ENCODE results near the gene PCDHGA9. TPM values are rescaled to one million over a fixed set of nuclear protein-coding genes. Genes with fewer than 3 reads are reported as not detected.

PCDHGA9 gene
- total and polyA plus RNA-seq, 9 of the 15 experiments (the other 6 are each of a cell fraction or from before 2014, with no cell fraction given): 0.03 to 0.18 (median 0.11) TPM; not detected in 2

DNA sequence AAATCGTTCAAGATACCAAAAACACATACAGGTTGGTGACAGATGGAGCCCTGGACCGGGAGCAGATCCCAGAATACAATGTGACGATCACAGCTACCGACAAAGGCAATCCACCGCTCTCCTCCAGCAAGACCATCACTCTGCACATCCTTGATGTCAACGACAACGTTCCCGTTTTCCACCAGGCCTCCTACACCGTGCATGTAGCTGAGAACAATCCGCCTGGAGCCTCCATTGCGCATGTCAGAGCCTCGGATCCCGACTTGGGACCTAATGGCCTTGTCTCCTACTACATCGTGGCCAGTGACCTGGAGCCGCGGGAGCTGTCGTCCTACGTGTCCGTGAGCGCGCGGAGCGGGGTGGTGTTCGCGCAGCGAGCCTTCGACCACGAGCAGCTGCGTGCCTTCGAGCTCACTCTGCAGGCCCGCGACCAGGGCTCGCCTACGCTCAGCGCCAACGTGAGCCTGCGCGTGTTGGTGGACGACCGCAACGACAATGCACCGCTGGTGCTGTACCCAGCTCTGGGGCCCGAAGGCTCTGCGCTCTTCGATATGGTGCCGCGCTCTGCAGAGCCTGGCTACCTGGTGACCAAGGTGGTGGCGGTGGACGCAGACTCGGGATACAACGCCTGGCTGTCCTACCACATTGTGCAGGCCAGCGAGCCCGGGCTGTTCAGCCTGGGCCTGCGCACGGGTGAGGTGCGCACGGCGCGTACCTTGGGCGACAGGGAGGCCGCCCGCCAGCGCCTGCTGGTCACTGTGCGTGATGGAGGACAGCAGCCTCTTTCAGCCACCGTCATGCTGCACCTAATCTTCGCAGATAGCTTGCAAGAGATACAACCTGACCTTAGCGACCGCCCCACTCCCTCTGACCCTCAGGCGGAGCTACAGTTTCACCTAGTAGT is 30.8 kb upstream of the PCDHGA9 start:
- in situ Hi-C loops (cut with MboI) (no loop called here), intact Hi-C loops (cut with micrococcal nuclease) (loop anchor here (5.0 kb wide), 1 partner anchor 45 kb away; no protein-coding TSS in a partner anchor)
- H4K20me1 ChIP-seq (replicated peaks; ENCODE audit: control insufficient read depth, insufficient read depth, low read length): no peaks in the 10 kb centered on the region
- no peaks in the 10 kb centered on the region for H3K9me3 ChIP-seq (replicated peaks; ENCODE audit: control insufficient read depth, insufficient read depth, low read depth, low read length)
- WGBS (ENCODE audit: insufficient coverage, low coverage, missing lambda C conversion rate): 28% methylated on average over 47 of the region's 69 CpGs
- H3K27me3 ChIP-seq (ENCODE audit: control insufficient read depth in 2 of 2, insufficient read depth in 2 of 2, low read length in 2 of 2): peaks cover 4 to 38% of the 10 kb centered on the region in 2 experiments
- H2AFZ ChIP-seq (ENCODE audit: low read depth, low read length): no peak overlapping the region
- no peak overlapping the region for H3K4me2 ChIP-seq (ENCODE audit: insufficient read depth, low read length)
- H3K4me1 ChIP-seq (replicated peaks in 1 of 2; ENCODE audit: control insufficient read depth in 2 of 2, insufficient read depth in 2 of 2, low read length in 2 of 2): peaks cover 0 to 7% of the 10 kb centered on the region in 2 experiments; a peak in 1 of 5 replicates
- no peaks in the 10 kb centered on the region for H3K79me2 ChIP-seq (ENCODE audit: control insufficient read depth, insufficient read depth, low read length)
- ATAC-seq: no peak
- H3K9ac ChIP-seq (ENCODE audit: insufficient read depth in 1 of 2, low read depth in 2 of 2, low read length in 2 of 2): no peak overlapping the region
- H3K36me3 ChIP-seq (ENCODE audit: control insufficient read depth, insufficient read depth, low read length): no peaks in the 10 kb centered on the region
- ChIA-PET POLR2A (interaction anchor here (0.6 kb wide), 1 partner anchor 1331 kb away, joined by 3 read pairs; no protein-coding TSS in a partner anchor), CTCF (ENCODE audit: low intra/inter-chr PET ratio) (no interaction called here)
- no peak for DNase-seq (ENCODE audit: extremely low read depth in 1 of 4, low spot score in 3 of 4)
- TF ChIP-seq POLR2B (IDR thresholded peaks at IDR 0.05; ENCODE audit: low read depth, partially characterized antibody) (no peak), ATF7 (IDR thresholded peaks at IDR 0.05) (no peak), LARP7 (IDR thresholded peaks at IDR 0.05) (no peak), NRF1 (conservative IDR thresholded peaks at IDR 0.05 in 1 of 2, IDR thresholded peaks at IDR 0.05 in 1 of 2) (peak; percentile 50 to 59; a peak in 3 of 4 replicates)
- TF ChIP-seq, protein P1, sequence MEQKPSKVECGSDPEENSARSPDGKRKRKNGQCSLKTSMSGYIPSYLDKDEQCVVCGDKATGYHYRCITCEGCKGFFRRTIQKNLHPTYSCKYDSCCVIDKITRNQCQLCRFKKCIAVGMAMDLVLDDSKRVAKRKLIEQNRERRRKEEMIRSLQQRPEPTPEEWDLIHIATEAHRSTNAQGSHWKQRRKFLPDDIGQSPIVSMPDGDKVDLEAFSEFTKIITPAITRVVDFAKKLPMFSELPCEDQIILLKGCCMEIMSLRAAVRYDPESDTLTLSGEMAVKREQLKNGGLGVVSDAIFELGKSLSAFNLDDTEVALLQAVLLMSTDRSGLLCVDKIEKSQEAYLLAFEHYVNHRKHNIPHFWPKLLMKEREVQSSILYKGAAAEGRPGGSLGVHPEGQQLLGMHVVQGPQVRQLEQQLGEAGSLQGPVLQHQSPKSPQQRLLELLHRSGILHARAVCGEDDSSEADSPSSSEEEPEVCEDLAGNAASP (IDR thresholded peaks at IDR 0.05): no peak
- TF ChIP-seq, protein P2, sequence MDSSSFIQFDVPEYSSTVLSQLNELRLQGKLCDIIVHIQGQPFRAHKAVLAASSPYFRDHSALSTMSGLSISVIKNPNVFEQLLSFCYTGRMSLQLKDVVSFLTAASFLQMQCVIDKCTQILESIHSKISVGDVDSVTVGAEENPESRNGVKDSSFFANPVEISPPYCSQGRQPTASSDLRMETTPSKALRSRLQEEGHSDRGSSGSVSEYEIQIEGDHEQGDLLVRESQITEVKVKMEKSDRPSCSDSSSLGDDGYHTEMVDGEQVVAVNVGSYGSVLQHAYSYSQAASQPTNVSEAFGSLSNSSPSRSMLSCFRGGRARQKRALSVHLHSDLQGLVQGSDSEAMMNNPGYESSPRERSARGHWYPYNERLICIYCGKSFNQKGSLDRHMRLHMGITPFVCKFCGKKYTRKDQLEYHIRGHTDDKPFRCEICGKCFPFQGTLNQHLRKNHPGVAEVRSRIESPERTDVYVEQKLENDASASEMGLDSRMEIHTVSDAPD (CRISPR knock-in tag; IDR thresholded peaks at IDR 0.05): no peak
- TF ChIP-seq, protein P3, sequence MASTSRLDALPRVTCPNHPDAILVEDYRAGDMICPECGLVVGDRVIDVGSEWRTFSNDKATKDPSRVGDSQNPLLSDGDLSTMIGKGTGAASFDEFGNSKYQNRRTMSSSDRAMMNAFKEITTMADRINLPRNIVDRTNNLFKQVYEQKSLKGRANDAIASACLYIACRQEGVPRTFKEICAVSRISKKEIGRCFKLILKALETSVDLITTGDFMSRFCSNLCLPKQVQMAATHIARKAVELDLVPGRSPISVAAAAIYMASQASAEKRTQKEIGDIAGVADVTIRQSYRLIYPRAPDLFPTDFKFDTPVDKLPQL (IDR thresholded peaks at IDR 0.05; ENCODE audit: extremely low read depth, insufficient read length): no peak
- H3K4me3 ChIP-seq: no peak overlapping the region
- no TSS peak for BruUV-seq (replicated peaks)
- no peaks in the 10 kb centered on the region for H3K9me1 ChIP-seq (ENCODE audit: control insufficient read depth, insufficient read depth, low read length)
- FAIRE-seq: no peak
- no peak overlapping the region for H3K27ac ChIP-seq (ENCODE audit: extremely low read depth, low read depth, low read length)
